Kidney tubule cell (primary cell): Measurements from ENCODE around the gene ZNF618.

Experiments used
- DNase-seq: peaks from one replicate; pipeline ENCODE4 v3.0.0-alpha.2; 2018; ENCODE audit warnings: low spot score

ZNF618 gene

GRCh38 chr9:114098021-114098935 is 222.2 kb downstream of the ZNF618 start:
- DNase-seq = peak; percentile 86

DNA sequence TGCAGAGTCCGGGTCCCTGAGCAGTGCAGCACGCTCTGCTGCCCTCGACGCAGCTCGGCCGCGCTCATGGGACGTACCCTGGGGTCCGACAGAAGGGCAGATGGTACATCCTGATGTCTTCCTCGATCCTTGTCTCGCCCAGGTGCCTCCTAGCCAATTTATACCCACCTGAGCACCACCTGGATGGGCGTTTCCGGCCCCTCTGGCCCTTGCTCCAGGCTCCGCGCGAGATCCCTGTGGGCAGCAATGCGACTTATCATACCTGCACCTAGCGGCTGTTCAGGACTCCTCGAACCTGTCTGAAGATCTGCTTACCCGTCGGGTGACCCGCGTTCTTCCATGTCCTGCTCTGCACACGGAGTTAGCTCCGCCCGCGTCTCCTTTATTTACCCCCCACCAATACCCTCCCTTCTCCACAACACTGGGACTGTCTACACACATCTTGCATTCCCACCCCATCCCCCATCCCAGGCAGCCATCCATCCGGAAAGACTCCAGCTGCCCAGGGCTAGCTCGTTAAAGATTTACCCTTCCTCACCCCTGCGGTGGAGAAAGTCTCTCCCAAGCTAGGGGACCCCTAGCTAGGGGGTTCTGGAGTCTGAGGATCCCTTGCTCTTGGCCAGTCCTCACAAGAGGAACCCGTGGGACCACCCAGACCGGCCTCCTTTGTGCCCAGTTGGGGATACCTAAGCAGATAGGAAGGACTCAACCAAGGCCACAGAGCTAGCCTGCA is 223.0 kb downstream of the ZNF618 start, which contains the start of gene KIF12:
Gene KIF12 (minus strand): TSS at position 357 of the 733 bp plus-strand sequence. CDS start 16 bp downstream, at position 341.
- peak; percentile 96 for DNase-seq

DNA sequence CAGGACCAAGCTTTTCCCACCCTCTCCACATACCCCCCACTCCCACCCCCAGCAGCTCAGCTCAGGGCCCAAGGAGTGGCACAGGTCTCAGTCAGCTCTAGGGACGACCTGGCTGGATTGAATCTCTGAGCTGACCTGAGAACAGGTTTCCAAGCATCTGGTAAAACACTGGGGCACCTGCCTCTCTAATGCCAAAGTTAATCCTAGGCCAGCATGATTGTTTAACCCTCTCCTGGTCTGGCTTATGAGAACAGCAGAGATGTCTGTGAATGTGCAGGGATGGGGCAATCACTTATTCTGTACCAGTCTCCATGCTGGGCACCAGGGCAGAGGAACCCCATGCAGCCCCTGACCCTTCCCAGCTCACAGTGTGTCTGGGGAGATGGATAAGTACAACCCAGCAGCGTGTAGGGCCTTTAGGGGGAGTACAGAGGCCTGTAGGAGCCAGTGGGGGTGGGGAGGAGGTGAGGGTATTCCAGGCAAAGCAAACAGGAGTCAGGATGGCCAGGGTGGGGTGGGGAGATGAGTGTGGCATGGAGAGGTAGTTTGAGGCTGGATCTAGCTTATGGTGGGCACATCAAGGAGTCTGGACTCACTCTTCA is 223.7 kb downstream of the ZNF618 start:
- no peak for DNase-seq

GRCh38 chr9:114100536-114100935 is 224.4 kb downstream of the ZNF618 start:
- peak; percentile 77 for DNase-seq

DNA sequence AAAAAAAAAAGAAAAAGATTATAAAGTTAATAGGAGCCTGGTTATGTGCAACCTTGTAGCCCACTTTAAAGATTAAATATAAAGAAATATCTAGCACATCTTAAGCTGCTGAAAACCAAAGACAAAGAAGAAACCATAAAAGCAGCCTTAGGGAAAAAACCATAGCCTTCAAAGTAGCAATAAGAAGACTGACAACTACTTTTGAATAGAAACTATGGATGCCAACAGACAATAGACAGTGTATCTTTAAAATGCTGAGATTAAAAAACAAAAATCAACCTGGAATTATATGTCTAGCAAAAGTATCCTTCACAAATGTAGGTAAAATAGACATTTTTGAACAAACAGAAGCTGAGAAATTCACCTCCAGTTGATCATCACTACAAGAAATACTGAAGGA is 226.4 kb downstream of the ZNF618 start:
- DNase-seq = no peak

DNA sequence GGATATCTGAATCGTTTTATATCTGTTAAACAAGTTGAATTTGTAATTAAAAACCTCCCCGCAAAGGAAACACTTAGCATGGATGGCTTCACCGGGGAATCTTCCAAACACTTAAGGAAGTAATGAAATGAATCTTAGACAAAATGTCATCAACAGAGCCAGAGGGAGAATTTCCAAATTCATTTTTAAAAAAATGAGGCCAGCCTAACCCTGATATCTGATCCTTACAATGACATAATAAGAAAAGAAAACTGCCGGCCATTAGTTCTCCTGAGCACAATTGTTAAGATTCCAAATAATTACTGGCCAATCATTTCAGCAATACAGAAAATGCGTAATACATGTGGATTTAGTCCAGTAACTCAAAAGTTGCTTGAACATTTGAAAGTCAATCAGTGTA is 229.1 kb downstream of the ZNF618 start:
- no peak for DNase-seq
